HepG2 (cell line): ENCODE data around the gene USB1. TPM values are rescaled to one million over a fixed set of nuclear protein-coding genes. Genes with fewer than 3 reads are reported as not detected.
A peak's percentile ranks its signal among the peaks of the same experiment; 100 is the strongest.

Source experiments
- ATAC-seq: fragments of 200-7000 bp; cut with Tn5 transposase; 3 replicates; pipeline ENCODE4 v1.9.1; 2020; ENCODE audit warnings: mild to moderate bottlenecking, moderate library complexity
- BruUV-seq: library from RNA; stranded (reverse); fragments of 400-500 nt; replicated peaks from 2 replicates; lab custom pipeline; 2021; lab: Mats Ljungman, UMichigan
- CTCF ChIA-PET: fragments of 300-600 bp; formaldehyde crosslinking; extraction: SDS; loops from one replicate; lab custom pipeline; 2021; ENCODE audit warnings: low total read pairs, inconsistent platforms, low intra/inter-chr PET ratio; lab: Yijun Ruan, JAX
- POLR2A ChIA-PET: fragments of 350-600 bp; sonication (Branson Sonifier 250); formaldehyde crosslinking; loops from one replicate; lab custom pipeline; 2020; ENCODE audit warnings: antibody characterized with exemption, inconsistent platforms; lab: Yijun Ruan, JAX
- DNase-seq: peaks from one replicate; pipeline ENCODE4 v3.0.0-alpha.2; 2015; ENCODE audit warnings: low spot score
- FAIRE-seq: peaks from 3 replicates; lab custom pipeline; 2011; peaks lifted over from hg19 to GRCh38; lab: Jason Lieb, UNC
- H2AFZ ChIP-seq: one replicate; pipeline ENCODE4 v1.6.1; 2011; ENCODE audit warnings: low read length, inconsistent platforms
- H3K27ac ChIP-seq: fragments of 300-600 bp; 3 replicates; pipeline ENCODE4 v1.8.0; 2011; ENCODE audit warnings: mixed run types, mild to moderate bottlenecking, mixed read lengths, low read length, inconsistent platforms; ENCODE audit not compliant: insufficient read depth; ENCODE audit errors: extremely low read length
- H3K27me3 ChIP-seq, 2 experiments: fragments of 200-600 bp in 1 of 2; 2 replicates in 1 of 2; 3 replicates in 1 of 2; pipeline versions ENCODE4 v1.6.0 to v1.8.0; 2011; ENCODE audit warnings: low read length in 2 of 2, mild to moderate bottlenecking in 2 of 2, moderate library complexity in 2 of 2, inconsistent platforms in 1 of 2; ENCODE audit not compliant: insufficient read depth in 2 of 2, control insufficient read depth in 1 of 2
- H3K36me3 ChIP-seq, 2 experiments: fragments of 200-600 bp in 1 of 2; replicated peaks in 1 of 2; 2 replicates in 1 of 2; 3 replicates in 1 of 2; pipeline versions ENCODE4 v1.5.1 to v1.8.0; 2011; ENCODE audit warnings: low read length in 2 of 2, inconsistent platforms in 1 of 2; ENCODE audit not compliant: insufficient read depth in 2 of 2, control insufficient read depth in 1 of 2
- H3K4me1 ChIP-seq: 2 replicates; pipeline ENCODE4 v1.5.1; 2012; ENCODE audit warnings: low read length, inconsistent platforms; ENCODE audit not compliant: insufficient read depth
- H3K4me2 ChIP-seq: 2 replicates; pipeline ENCODE4 v1.6.0; 2011; ENCODE audit warnings: low read depth, low read length, inconsistent platforms
- H3K4me3 ChIP-seq, 3 experiments: fragments of 200-600 bp in 1 of 3; sonication (generic), shearing (Covaris generic) in 1 of 3; replicated peaks in 1 of 3; 2 replicates each; pipeline ENCODE4 v1.5.1; 2011 to 2016; ENCODE audit warnings: low read length in 3 of 3, inconsistent platforms in 2 of 3, low read depth in 2 of 3, mild to moderate bottlenecking in 2 of 3, control low read depth in 1 of 3, mixed read lengths in 1 of 3; ENCODE audit not compliant: insufficient read depth in 1 of 3
- H3K79me2 ChIP-seq: one replicate; pipeline ENCODE4 v1.6.1; 2011; ENCODE audit warnings: low read length, inconsistent platforms; ENCODE audit not compliant: insufficient read depth
- H3K9ac ChIP-seq: 2 replicates; pipeline ENCODE4 v1.6.0; 2011; ENCODE audit warnings: mild to moderate bottlenecking, low read depth, low read length, inconsistent platforms; ENCODE audit not compliant: insufficient read depth
- H3K9me3 ChIP-seq: 2 replicates; pipeline ENCODE4 v1.5.1; 2012; ENCODE audit warnings: mild to moderate bottlenecking, low read length
- H4K20me1 ChIP-seq: 2 replicates; pipeline ENCODE4 v1.6.0; 2011; ENCODE audit warnings: inconsistent platforms, mild to moderate bottlenecking, low read length, moderate library complexity; ENCODE audit not compliant: insufficient read depth
- RBM22 ChIP-seq: fragments of 200-400 bp; formaldehyde crosslinking; optimal IDR thresholded peaks from 2 replicates; pipeline ENCODE3; 2017; ENCODE audit warnings: mild to moderate bottlenecking, low read length, moderate library complexity
- WGBS: methylation state at CpG from one replicate; pipeline ENCODE4 v1.1.6; 2017; ENCODE audit warnings: low lambda C conversion rate; 5-methylcytosine and 5-hydroxymethylcytosine counted together
- in situ Hi-C: cut with HindIII; loops from 2 replicates; pipeline ENCODE4 v1.10.0; 2017; ENCODE audit warnings: low pct_unique_long_range_greater_than_20kb; ENCODE audit not compliant: extremely low pct_ligation_motif_present
- intact Hi-C: fragments of 100-400 bp; cut with micrococcal nuclease; formaldehyde crosslinking; loops from one replicate; pipeline ENCODE4 v1.10.0; 2022; ENCODE audit not compliant: unreplicated experiment
- polyA plus RNA-seq, 8 experiments: library from polyadenylated mRNA; depleted of rRNA in 3 of 8; stranded (reverse) in 7 of 8; unstranded in 1 of 8; fragments of >200 nt; fragmentation: Illumina TruSeq in 4 of 8; extraction: Trizol in 4 of 8; gene quantifications; 2 replicates each; pipeline versions ENCODE4 v1.2.1 to v1.2.3, GENCODE V29; 2011 to 2016; ENCODE audit warnings: low read depth in 4 of 8, missing spikeins in 1 of 8, mixed read lengths in 1 of 8; ENCODE audit not compliant: insufficient read depth in 1 of 8
- total RNA-seq, 5 experiments: library from RNA; depleted of rRNA; stranded (reverse); fragments of >200 nt; fragmentation: Illumina TruSeq; extraction: Trizol; gene quantifications; 2 replicates each; pipeline ENCODE4 v1.2.3, GENCODE V29; 2016; ENCODE audit warnings: low read depth in 1 of 5
- TF ChIP-seq, protein P1 (sequence below): IDR thresholded peaks from 2 replicates; pipeline ENCODE4 v1.6.1; 2016; ENCODE audit warnings: mild to moderate bottlenecking
- TF ChIP-seq, protein P2 (sequence below): sonication (generic); formaldehyde crosslinking; IDR thresholded peaks from 2 replicates; pipeline ENCODE4 v1.5.0; 2020; ENCODE audit warnings: mild to moderate bottlenecking, missing genetic modification reagents

The USB1 gene
- total and polyA plus RNA-seq, 2 of the 13 experiments (the other 11 are each of a cell fraction or from before 2014, with no cell fraction given) = 16.7 to 65.4 TPM

DNA sequence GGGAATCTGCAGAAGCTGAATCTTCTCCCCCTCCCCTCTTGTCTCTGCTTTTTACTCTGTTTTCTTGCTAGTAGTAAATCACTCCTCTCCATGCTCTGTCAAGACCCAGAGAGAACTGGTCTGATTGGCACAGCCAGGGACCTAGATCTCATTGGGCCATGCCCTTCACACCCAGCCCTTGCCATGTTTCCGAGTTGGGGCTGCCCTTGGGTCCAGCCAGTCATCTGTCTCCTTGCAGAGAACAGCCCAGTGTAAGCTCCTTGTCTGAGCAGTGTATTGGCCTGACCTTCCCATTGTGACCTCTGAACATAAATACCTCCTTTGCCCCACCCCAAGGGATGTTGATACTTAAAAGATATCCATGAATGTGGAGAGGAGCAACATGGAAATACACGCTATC lies 28.2 kb downstream of the USB1 start:
- in situ Hi-C loops = no loop called here
- H3K4me3 ChIP-seq = no peak overlapping the region
- no peaks in the 10 kb centered on the region for H3K27me3 ChIP-seq
- no peak for DNase-seq
- H3K36me3 ChIP-seq = peaks cover 3 to 8% of the 10 kb centered on the region in 2 experiments; a peak in 2 of 5 replicates
- ChIA-PET POLR2A (no interaction called here), CTCF (no interaction called here)
- TF ChIP-seq, protein P1, sequence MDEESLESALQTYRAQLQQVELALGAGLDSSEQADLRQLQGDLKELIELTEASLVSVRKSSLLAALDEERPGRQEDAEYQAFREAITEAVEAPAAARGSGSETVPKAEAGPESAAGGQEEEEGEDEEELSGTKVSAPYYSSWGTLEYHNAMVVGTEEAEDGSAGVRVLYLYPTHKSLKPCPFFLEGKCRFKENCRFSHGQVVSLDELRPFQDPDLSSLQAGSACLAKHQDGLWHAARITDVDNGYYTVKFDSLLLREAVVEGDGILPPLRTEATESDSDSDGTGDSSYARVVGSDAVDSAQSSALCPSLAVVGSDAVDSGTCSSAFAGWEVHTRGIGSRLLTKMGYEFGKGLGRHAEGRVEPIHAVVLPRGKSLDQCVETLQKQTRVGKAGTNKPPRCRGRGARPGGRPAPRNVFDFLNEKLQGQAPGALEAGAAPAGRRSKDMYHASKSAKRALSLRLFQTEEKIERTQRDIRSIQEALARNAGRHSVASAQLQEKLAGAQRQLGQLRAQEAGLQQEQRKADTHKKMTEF = no peak
- TF ChIP-seq RBM22 = peak; percentile 33
- TF ChIP-seq, protein P2, sequence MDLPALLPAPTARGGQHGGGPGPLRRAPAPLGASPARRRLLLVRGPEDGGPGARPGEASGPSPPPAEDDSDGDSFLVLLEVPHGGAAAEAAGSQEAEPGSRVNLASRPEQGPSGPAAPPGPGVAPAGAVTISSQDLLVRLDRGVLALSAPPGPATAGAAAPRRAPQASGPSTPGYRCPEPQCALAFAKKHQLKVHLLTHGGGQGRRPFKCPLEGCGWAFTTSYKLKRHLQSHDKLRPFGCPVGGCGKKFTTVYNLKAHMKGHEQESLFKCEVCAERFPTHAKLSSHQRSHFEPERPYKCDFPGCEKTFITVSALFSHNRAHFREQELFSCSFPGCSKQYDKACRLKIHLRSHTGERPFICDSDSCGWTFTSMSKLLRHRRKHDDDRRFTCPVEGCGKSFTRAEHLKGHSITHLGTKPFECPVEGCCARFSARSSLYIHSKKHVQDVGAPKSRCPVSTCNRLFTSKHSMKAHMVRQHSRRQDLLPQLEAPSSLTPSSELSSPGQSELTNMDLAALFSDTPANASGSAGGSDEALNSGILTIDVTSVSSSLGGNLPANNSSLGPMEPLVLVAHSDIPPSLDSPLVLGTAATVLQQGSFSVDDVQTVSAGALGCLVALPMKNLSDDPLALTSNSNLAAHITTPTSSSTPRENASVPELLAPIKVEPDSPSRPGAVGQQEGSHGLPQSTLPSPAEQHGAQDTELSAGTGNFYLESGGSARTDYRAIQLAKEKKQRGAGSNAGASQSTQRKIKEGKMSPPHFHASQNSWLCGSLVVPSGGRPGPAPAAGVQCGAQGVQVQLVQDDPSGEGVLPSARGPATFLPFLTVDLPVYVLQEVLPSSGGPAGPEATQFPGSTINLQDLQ (CRISPR knock-in tag) = 0 out of 2 replicates have a peak, but pooled peaks have one; percentile 7
- TF ChIP-seq, all 625 proteins: peak for 2
- BruUV-seq = no TSS peak
- Histone ChIP-seq H2AFZ (no peak overlapping the region), H3K79me2 (peaks cover 35% of the 10 kb centered on the region), H3K27ac (no peak overlapping the region), H4K20me1 (peaks cover 34% of the 10 kb centered on the region; the same call in 1 of the 2 replicates), H3K9me3 (no peaks in the 10 kb centered on the region), H3K4me1 (peaks cover 52% of the 10 kb centered on the region), H3K9ac (no peak overlapping the region), H3K4me2 (no peak overlapping the region)
- FAIRE-seq = no peak
- ATAC-seq = no peak
- 95% methylated on average over 2 of the region's 2 CpGs for WGBS
- intact Hi-C loops = loop anchor here (10.0 kb wide), 2 partner anchors 165 to 275 kb away; partner anchors contain the start of gene CSNK2A2
